Neural cell (in vitro differentiated cells): ENCODE results near the gene CTDP1. TPM values are rescaled to one million over a fixed set of nuclear protein-coding genes. Genes with fewer than 3 reads are reported as not detected.

ENCODE experiments used
- H2AFZ ChIP-seq: fragments of 200-600, 300-800 bp; sonication (generic), shearing (Covaris generic); 2 replicates; pipeline ENCODE4 v1.6.0; 2014; ENCODE audit warnings: low read depth, mild to moderate bottlenecking, antibody characterized with exemption, low read length, moderate library complexity
- H3F3A ChIP-seq: fragments of 200-600 bp; shearing (Covaris generic); 2 replicates; pipeline ENCODE4 v1.6.1; 2016; ENCODE audit warnings: mild to moderate bottlenecking, moderate library complexity, mixed read lengths, antibody characterized with exemption, low read length; ENCODE audit not compliant: insufficient read depth, poor library complexity, severe bottlenecking
- H3K27ac ChIP-seq: fragments of 200-600, 300-800 bp; sonication (generic), shearing (Covaris generic); 2 replicates; pipeline ENCODE4 v1.5.1; 2014; ENCODE audit warnings: mild to moderate bottlenecking, low read length, moderate library complexity
- H3K27me3 ChIP-seq: fragments of 300-800, 200-600 bp; sonication (generic), shearing (Covaris generic); 2 replicates; pipeline ENCODE4 v1.6.0; 2014; ENCODE audit warnings: mild to moderate bottlenecking, low read depth, low read length, moderate library complexity; ENCODE audit not compliant: insufficient read depth
- H3K36me3 ChIP-seq: fragments of 300-800, 200-600 bp; sonication (generic), shearing (Covaris generic); 2 replicates; pipeline ENCODE4 v1.5.1; 2014; ENCODE audit warnings: mild to moderate bottlenecking, antibody characterized with exemption, low read length, moderate library complexity; ENCODE audit not compliant: insufficient read depth
- H3K4me2 ChIP-seq: fragments of 300-800, 200-600 bp; sonication (generic), shearing (Covaris generic); 2 replicates; pipeline ENCODE4 v1.6.0; 2014; ENCODE audit warnings: mild to moderate bottlenecking, low read length
- H3K4me3 ChIP-seq: fragments of 300-800, 200-600 bp; sonication (generic), shearing (Covaris generic); 2 replicates; pipeline ENCODE4 v1.5.1; 2014; ENCODE audit warnings: mild to moderate bottlenecking, low read length, moderate library complexity
- H3K79me2 ChIP-seq: fragments of 200-600 bp; shearing (Covaris generic); replicated peaks from 2 replicates; pipeline ENCODE4 v1.6.0; 2014; ENCODE audit warnings: mild to moderate bottlenecking, low read length, moderate library complexity; ENCODE audit not compliant: insufficient read depth
- H3K9ac ChIP-seq: fragments of 300-800, 200-600 bp; sonication (generic), shearing (Covaris generic); 2 replicates; pipeline ENCODE4 v1.6.1; 2016; ENCODE audit warnings: mild to moderate bottlenecking, low read length, mixed read lengths
- H3K9me2 ChIP-seq: fragments of 200-600 bp; shearing (Covaris generic); 2 replicates; pipeline ENCODE4 v1.6.1; 2016; ENCODE audit warnings: mild to moderate bottlenecking, low read length, mixed read lengths; ENCODE audit not compliant: insufficient read depth
- H3K9me3 ChIP-seq: fragments of 200-600, 300-800 bp; sonication (generic), shearing (Covaris generic); 2 replicates; pipeline ENCODE4 v1.6.1; 2016; ENCODE audit warnings: mild to moderate bottlenecking, mixed run types, low read length, moderate library complexity, mixed read lengths
- H4K20me1 ChIP-seq: fragments of 200-600 bp; shearing (Covaris generic); 2 replicates; pipeline ENCODE4 v1.6.1; 2016; ENCODE audit warnings: mild to moderate bottlenecking, mixed run types; ENCODE audit not compliant: insufficient read depth
- EP300 ChIP-seq: fragments of 450-650 bp; conservative IDR thresholded peaks from 2 replicates; pipeline ENCODE4 v1.6.1; 2014; ENCODE audit warnings: antibody characterized with exemption, mild to moderate bottlenecking, moderate library complexity; ENCODE audit not compliant: poor library complexity, severe bottlenecking
- EZH2 ChIP-seq: fragments of 200-600, 300-800 bp; shearing (Covaris generic), sonication (generic); IDR thresholded peaks from 2 replicates; pipeline ENCODE4 v1.6.1; 2014; ENCODE audit warnings: antibody characterized with exemption, low read length, borderline replicate concordance, mild to moderate bottlenecking; ENCODE audit not compliant: insufficient read depth, poor library complexity, severe bottlenecking
- MXI1 ChIP-seq: fragments of 450-650 bp; conservative IDR thresholded peaks from 2 replicates; pipeline ENCODE4 v1.6.1; 2014; ENCODE audit warnings: antibody characterized with exemption, mild to moderate bottlenecking; ENCODE audit not compliant: poor library complexity, severe bottlenecking
- POLR2AphosphoS5 ChIP-seq: IDR thresholded peaks from 2 replicates; pipeline ENCODE4 v1.6.1; 2012
- RAD21 ChIP-seq: fragments of 450-650 bp; conservative IDR thresholded peaks from 2 replicates; pipeline ENCODE4 v1.6.1; 2014; ENCODE audit warnings: antibody characterized with exemption, mild to moderate bottlenecking, moderate library complexity
- SMC3 ChIP-seq: fragments of 450-650 bp; conservative IDR thresholded peaks from 2 replicates; pipeline ENCODE4 v1.6.1; 2014; ENCODE audit warnings: antibody characterized with exemption, mild to moderate bottlenecking, moderate library complexity; ENCODE audit not compliant: poor library complexity
- TAF1 ChIP-seq: IDR thresholded peaks from 2 replicates; pipeline ENCODE4 v1.6.1; 2012; ENCODE audit warnings: low read depth
- polyA plus RNA-seq: library from polyadenylated mRNA; depleted of rRNA; stranded (reverse); fragments of >200 nt; gene quantifications from 2 replicates; pipeline ENCODE4 v1.2.3, GENCODE V29; 2014
- TF ChIP-seq, protein P1 (sequence below): fragments of 450-650 bp; IDR thresholded peaks from 2 replicates; pipeline ENCODE4 v1.5.1; 2014; ENCODE audit warnings: antibody characterized with exemption, mild to moderate bottlenecking, moderate library complexity; ENCODE audit not compliant: poor library complexity, severe bottlenecking
- TF ChIP-seq, protein P2 (sequence below): IDR thresholded peaks from 2 replicates; pipeline ENCODE4 v1.6.1; 2012; ENCODE audit warnings: borderline replicate concordance

The CTDP1 gene
- polyA plus RNA-seq, 1 donor from 2014 or later: 22.3 TPM

DNA sequence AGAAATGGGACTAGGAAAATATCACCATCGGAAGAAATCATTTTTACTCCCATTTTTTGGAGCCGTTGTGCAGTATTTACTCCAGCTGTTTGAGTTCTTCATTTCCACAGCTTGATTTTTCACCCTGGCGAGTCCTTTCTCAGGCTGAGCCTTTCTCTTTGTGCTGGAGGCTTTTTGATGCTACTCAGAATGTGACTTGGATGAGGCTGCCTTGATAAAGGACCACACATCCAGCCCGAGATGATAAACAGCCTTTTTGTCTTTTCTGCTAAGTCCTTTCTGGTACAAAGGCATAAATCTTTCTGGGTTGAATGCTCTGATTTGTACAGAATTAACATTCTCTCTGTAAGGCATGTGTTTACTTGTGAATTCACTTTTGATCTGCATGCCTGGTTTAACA, 17.6 kb upstream of the CTDP1 start:
- Histone ChIP-seq H3K9me3 (no peaks in the 10 kb centered on the region), H3K27ac (no peak overlapping the region), H3K9me2 (no peaks in the 10 kb centered on the region), H3K36me3 (no peaks in the 10 kb centered on the region), H3K4me3 (no peak overlapping the region), H2AFZ (no peak overlapping the region), H3K9ac (no peak overlapping the region), H3F3A (no peaks in the 10 kb centered on the region), H3K27me3 (no peaks in the 10 kb centered on the region), H3K4me2 (no peak overlapping the region), H3K79me2 (no peaks in the 10 kb centered on the region), H4K20me1 (no peaks in the 10 kb centered on the region)
- no peak for TF ChIP-seq EP300
- no peak for TF ChIP-seq EZH2
- no peak for TF ChIP-seq TAF1
- no peak for TF ChIP-seq MXI1
- TF ChIP-seq RAD21: no peak
- TF ChIP-seq POLR2AphosphoS5: no peak
- TF ChIP-seq, protein P1, sequence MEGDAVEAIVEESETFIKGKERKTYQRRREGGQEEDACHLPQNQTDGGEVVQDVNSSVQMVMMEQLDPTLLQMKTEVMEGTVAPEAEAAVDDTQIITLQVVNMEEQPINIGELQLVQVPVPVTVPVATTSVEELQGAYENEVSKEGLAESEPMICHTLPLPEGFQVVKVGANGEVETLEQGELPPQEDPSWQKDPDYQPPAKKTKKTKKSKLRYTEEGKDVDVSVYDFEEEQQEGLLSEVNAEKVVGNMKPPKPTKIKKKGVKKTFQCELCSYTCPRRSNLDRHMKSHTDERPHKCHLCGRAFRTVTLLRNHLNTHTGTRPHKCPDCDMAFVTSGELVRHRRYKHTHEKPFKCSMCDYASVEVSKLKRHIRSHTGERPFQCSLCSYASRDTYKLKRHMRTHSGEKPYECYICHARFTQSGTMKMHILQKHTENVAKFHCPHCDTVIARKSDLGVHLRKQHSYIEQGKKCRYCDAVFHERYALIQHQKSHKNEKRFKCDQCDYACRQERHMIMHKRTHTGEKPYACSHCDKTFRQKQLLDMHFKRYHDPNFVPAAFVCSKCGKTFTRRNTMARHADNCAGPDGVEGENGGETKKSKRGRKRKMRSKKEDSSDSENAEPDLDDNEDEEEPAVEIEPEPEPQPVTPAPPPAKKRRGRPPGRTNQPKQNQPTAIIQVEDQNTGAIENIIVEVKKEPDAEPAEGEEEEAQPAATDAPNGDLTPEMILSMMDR: no peak
- TF ChIP-seq, protein P2, sequence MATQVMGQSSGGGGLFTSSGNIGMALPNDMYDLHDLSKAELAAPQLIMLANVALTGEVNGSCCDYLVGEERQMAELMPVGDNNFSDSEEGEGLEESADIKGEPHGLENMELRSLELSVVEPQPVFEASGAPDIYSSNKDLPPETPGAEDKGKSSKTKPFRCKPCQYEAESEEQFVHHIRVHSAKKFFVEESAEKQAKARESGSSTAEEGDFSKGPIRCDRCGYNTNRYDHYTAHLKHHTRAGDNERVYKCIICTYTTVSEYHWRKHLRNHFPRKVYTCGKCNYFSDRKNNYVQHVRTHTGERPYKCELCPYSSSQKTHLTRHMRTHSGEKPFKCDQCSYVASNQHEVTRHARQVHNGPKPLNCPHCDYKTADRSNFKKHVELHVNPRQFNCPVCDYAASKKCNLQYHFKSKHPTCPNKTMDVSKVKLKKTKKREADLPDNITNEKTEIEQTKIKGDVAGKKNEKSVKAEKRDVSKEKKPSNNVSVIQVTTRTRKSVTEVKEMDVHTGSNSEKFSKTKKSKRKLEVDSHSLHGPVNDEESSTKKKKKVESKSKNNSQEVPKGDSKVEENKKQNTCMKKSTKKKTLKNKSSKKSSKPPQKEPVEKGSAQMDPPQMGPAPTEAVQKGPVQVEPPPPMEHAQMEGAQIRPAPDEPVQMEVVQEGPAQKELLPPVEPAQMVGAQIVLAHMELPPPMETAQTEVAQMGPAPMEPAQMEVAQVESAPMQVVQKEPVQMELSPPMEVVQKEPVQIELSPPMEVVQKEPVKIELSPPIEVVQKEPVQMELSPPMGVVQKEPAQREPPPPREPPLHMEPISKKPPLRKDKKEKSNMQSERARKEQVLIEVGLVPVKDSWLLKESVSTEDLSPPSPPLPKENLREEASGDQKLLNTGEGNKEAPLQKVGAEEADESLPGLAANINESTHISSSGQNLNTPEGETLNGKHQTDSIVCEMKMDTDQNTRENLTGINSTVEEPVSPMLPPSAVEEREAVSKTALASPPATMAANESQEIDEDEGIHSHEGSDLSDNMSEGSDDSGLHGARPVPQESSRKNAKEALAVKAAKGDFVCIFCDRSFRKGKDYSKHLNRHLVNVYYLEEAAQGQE: no peak

GRCh38 chr18:79662439-79662838, 17.2 kb upstream of the CTDP1 start:
- Histone ChIP-seq H4K20me1 (no peaks in the 10 kb centered on the region), H3F3A (no peaks in the 10 kb centered on the region), H3K9me2 (no peaks in the 10 kb centered on the region), H3K27ac (no peak overlapping the region), H2AFZ (no peak overlapping the region), H3K4me2 (no peak overlapping the region), H3K4me3 (no peak overlapping the region), H3K9me3 (no peaks in the 10 kb centered on the region), H3K27me3 (no peaks in the 10 kb centered on the region), H3K79me2 (no peaks in the 10 kb centered on the region), H3K36me3 (no peaks in the 10 kb centered on the region), H3K9ac (no peak overlapping the region)
- TF ChIP-seq TAF1 (no peak), MXI1 (no peak), RAD21 (no peak), POLR2AphosphoS5 (no peak), EZH2 (no peak), EP300 (no peak), SMC3 (no peak)
- TF ChIP-seq, protein P1: no peak
- TF ChIP-seq, protein P2: no peak
